SU-DHL-6 (cell line): ENCODE data around the gene FUCA2.

Experiments used
- H2AFZ ChIP-seq: fragments of 200-600 bp; sonication (generic); 2 replicates; pipeline ENCODE4 v1.6.1; 2014; ENCODE audit warnings: low read depth, mild to moderate bottlenecking, moderate library complexity, mixed read lengths, antibody characterized with exemption, low read length; ENCODE audit not compliant: severe bottlenecking
- H3F3A ChIP-seq: fragments of 200-600 bp; shearing (Covaris generic); 2 replicates; pipeline ENCODE4 v1.6.0; 2016; ENCODE audit warnings: antibody characterized with exemption, mild to moderate bottlenecking; ENCODE audit not compliant: insufficient read depth
- H3K27ac ChIP-seq: fragments of 200-600 bp; sonication (generic); 2 replicates; pipeline ENCODE4 v1.5.1; 2016; ENCODE audit warnings: low read depth, mild to moderate bottlenecking, low read length, moderate library complexity, mixed read lengths
- H3K27me3 ChIP-seq: fragments of 200-600 bp; sonication (generic), shearing (Covaris generic); 2 replicates; pipeline ENCODE4 v1.6.0; 2014; ENCODE audit warnings: mild to moderate bottlenecking, low read length
- H3K36me3 ChIP-seq: fragments of 200-600 bp; sonication (generic); 2 replicates; pipeline ENCODE4 v1.6.1; 2014; ENCODE audit warnings: mild to moderate bottlenecking, low read length, mixed read lengths
- H3K4me2 ChIP-seq: fragments of 300-600, 200-600 bp; shearing (Covaris generic), sonication (generic); 2 replicates; pipeline ENCODE4 v1.6.0; 2014; ENCODE audit warnings: low read length, low read depth, mild to moderate bottlenecking; ENCODE audit not compliant: poor library complexity, severe bottlenecking
- H3K4me3 ChIP-seq: fragments of 200-600 bp; sonication (generic); 2 replicates; pipeline ENCODE4 v1.5.1; 2014; ENCODE audit warnings: antibody characterized with exemption, low read length, mild to moderate bottlenecking, mixed read lengths; ENCODE audit not compliant: insufficient read depth, poor library complexity, severe bottlenecking
- H3K79me2 ChIP-seq: fragments of 200-600 bp; sonication (generic); 2 replicates; pipeline ENCODE4 v1.6.1; 2014; ENCODE audit warnings: mild to moderate bottlenecking, low read length, moderate library complexity; ENCODE audit not compliant: insufficient read depth
- H3K9ac ChIP-seq: fragments of 200-600 bp; sonication (generic); 2 replicates; pipeline ENCODE4 v1.7.0; 2014; ENCODE audit warnings: mild to moderate bottlenecking, low read length
- H3K9me2 ChIP-seq: fragments of 200-600 bp; sonication (generic); replicated peaks from 2 replicates; pipeline ENCODE4 v1.6.1; 2014; ENCODE audit warnings: low read length; ENCODE audit not compliant: insufficient read depth
- H3K9me3 ChIP-seq: fragments of 200-600 bp; sonication (generic); 2 replicates; pipeline ENCODE4 v1.6.1; 2014; ENCODE audit warnings: low read length, mixed read lengths; ENCODE audit not compliant: insufficient read depth
- H4K20me1 ChIP-seq: fragments of 200-600 bp; sonication (generic); 2 replicates; pipeline ENCODE4 v1.6.1; 2014; ENCODE audit warnings: low read depth, mild to moderate bottlenecking, antibody characterized with exemption, low read length, moderate library complexity, mixed read lengths
- CTCF ChIP-seq: fragments of 200-600 bp; sonication (generic); IDR thresholded peaks from one replicate; pipeline ENCODE4 v1.5.1; 2017; ENCODE audit warnings: antibody characterized with exemption, mild to moderate bottlenecking, low read length, moderate library complexity; ENCODE audit not compliant: insufficient read depth, poor library complexity, severe bottlenecking
- EZH2phosphoT487 ChIP-seq: fragments of 200-600 bp; sonication (generic), shearing (Covaris generic); conservative IDR thresholded peaks from 2 replicates; pipeline ENCODE4 v1.6.1; 2018; ENCODE audit warnings: mild to moderate bottlenecking, antibody characterized with exemption, low read length, moderate library complexity, mixed read lengths

The FUCA2 gene

GRCh38 chr6:143510991-143511891 is at the start of gene FUCA2:
Gene FUCA2, minus strand, starts transcription at chr6:143511720. Its CDS starts 86 bp downstream, at chr6:143511634.
- H3K9me2 ChIP-seq = no peaks in the 10 kb centered on the region
- no peak within 1 kb of the TSS; the same call in 1 of the 2 replicates for H3K9ac ChIP-seq
- H3K4me3 ChIP-seq = peak within 1 kb of the TSS; percentile 36
- no peak for TF ChIP-seq EZH2phosphoT487
- TF ChIP-seq CTCF = no peak
- H3K79me2 ChIP-seq = no peaks in the 10 kb centered on the region
- H3K27ac ChIP-seq = no peak within 1 kb of the TSS
- H3K27me3 ChIP-seq = no peaks in the 10 kb centered on the region
- H3K36me3 ChIP-seq = no peaks in the 10 kb centered on the region
- no peaks in the 10 kb centered on the region for H3K9me3 ChIP-seq
- no peaks in the 10 kb centered on the region for H3F3A ChIP-seq
- peak within 1 kb of the TSS; percentile 50 for H3K4me2 ChIP-seq
- H4K20me1 ChIP-seq = no peaks in the 10 kb centered on the region
- H2AFZ ChIP-seq = peak within 1 kb of the TSS; percentile 66

- Histone ChIP-seq H4K20me1 (no peaks in the 10 kb centered on the region), H3K9me3 (no peaks in the 10 kb centered on the region), H3K27me3 (no peaks in the 10 kb centered on the region), H3K79me2 (no peaks in the 10 kb centered on the region), H3K4me2 (no peak overlapping the region), H2AFZ (no peak overlapping the region), H3K27ac (no peak overlapping the region), H3K9me2 (no peaks in the 10 kb centered on the region), H3K9ac (no peak overlapping the region), H3F3A (no peaks in the 10 kb centered on the region), H3K4me3 (no peak overlapping the region), H3K36me3 (no peaks in the 10 kb centered on the region)
- TF ChIP-seq EZH2phosphoT487 (no peak), CTCF (no peak)
These were observed 49.7 kb upstream of the FUCA2 start for GRCh38 chr6:143561105-143561704.

- no peaks in the 10 kb centered on the region for H3F3A ChIP-seq
- H2AFZ ChIP-seq = no peak overlapping the region
- H4K20me1 ChIP-seq = no peaks in the 10 kb centered on the region
- H3K4me2 ChIP-seq = no peak overlapping the region
- no peaks in the 10 kb centered on the region for H3K27me3 ChIP-seq
- H3K36me3 ChIP-seq = no peaks in the 10 kb centered on the region
- no peaks in the 10 kb centered on the region for H3K9me3 ChIP-seq
- no peak overlapping the region for H3K4me3 ChIP-seq
- H3K9me2 ChIP-seq = no peaks in the 10 kb centered on the region
- no peak overlapping the region for H3K27ac ChIP-seq
- no peaks in the 10 kb centered on the region for H3K79me2 ChIP-seq
- no peak overlapping the region for H3K9ac ChIP-seq
- TF ChIP-seq CTCF (no peak), EZH2phosphoT487 (no peak)
These were observed 47.6 kb upstream of the FUCA2 start for GRCh38 chr6:143559051-143559660.
